Spleen (tissue), 11 donors: ENCODE measurements around the gene APBB2. TPM values are rescaled to one million over a fixed set of nuclear protein-coding genes. Genes with fewer than 3 reads are reported as not detected.

Experiments
- DNase-seq: peaks from one replicate; pipeline ENCODE4 v3.0.0-alpha.2; 2020
- H3K27ac ChIP-seq, 8 donors: fragments of 200-600 bp; sonication (generic) in 7 of 8; 1 replicate in 4 of 8; 2 replicates in 4 of 8; pipeline versions ENCODE4 v1.5.0 to v1.8.0; 2016 to 2021; ENCODE audit warnings: inconsistent platforms in 4 of 8, mild to moderate bottlenecking in 4 of 8, moderate library complexity in 1 of 8
- H3K27me3 ChIP-seq, 7 donors: fragments of 200-600 bp; sonication (generic) in 6 of 7; replicated peaks in 1 of 7; 1 replicate in 4 of 7; 2 replicates in 3 of 7; pipeline versions ENCODE4 v1.5.0 to v1.8.0; 2016 to 2021; ENCODE audit warnings: inconsistent platforms in 3 of 7, mild to moderate bottlenecking in 1 of 7
- H3K36me3 ChIP-seq, 6 donors: fragments of 200-600 bp; sonication (generic) in 5 of 6; 1 replicate in 4 of 6; 2 replicates in 2 of 6; pipeline versions ENCODE4 v1.5.0 to v1.8.0; 2016 to 2021; ENCODE audit warnings: inconsistent platforms in 2 of 6
- H3K4me1 ChIP-seq, 6 donors: fragments of 200-600 bp; sonication (generic) in 5 of 6; 1 replicate in 3 of 6; 2 replicates in 3 of 6; pipeline versions ENCODE4 v1.5.0 to v1.8.0; 2016 to 2021; ENCODE audit warnings: inconsistent platforms in 3 of 6
- H3K4me3 ChIP-seq, 8 donors: fragments of 200-600 bp; sonication (generic) in 7 of 8; 1 replicate in 4 of 8; 2 replicates in 4 of 8; pipeline versions ENCODE4 v1.5.0 to v1.8.0; 2016 to 2021; ENCODE audit warnings: inconsistent platforms in 4 of 8, mild to moderate bottlenecking in 4 of 8, moderate library complexity in 2 of 8
- H3K9me3 ChIP-seq, 8 donors: fragments of 200-600 bp; sonication (generic) in 7 of 8; 1 replicate in 4 of 8; 2 replicates in 4 of 8; pipeline versions ENCODE4 v1.5.0 to v1.8.0; 2016 to 2021; ENCODE audit warnings: inconsistent platforms in 4 of 8
- CTCF ChIP-seq, 11 experiments: fragments of 200-600 bp in 7 of 11; fragments of 450-650 bp in 4 of 11; sonication (generic) in 4 of 11; IDR thresholded peaks in 8 of 11; conservative IDR thresholded peaks in 3 of 11; 1 replicate in 7 of 11; 2 replicates in 4 of 11; pipeline versions ENCODE4 v1.4.0 to v1.8.0; 2016 to 2021; ENCODE audit warnings: antibody characterized with exemption in 11 of 11, inconsistent platforms in 4 of 11, mild to moderate bottlenecking in 1 of 11
- POLR2A ChIP-seq, 3 donors: fragments of 450-650 bp; IDR thresholded peaks; one replicate each; pipeline ENCODE4 v1.5.1; 2017; ENCODE audit warnings: antibody characterized with exemption in 3 of 3, mild to moderate bottlenecking in 1 of 3
- POLR2AphosphoS5 ChIP-seq, 3 donors: sonication (generic); formaldehyde crosslinking; IDR thresholded peaks; one replicate each; pipeline ENCODE4 v1.5.1; 2017; ENCODE audit warnings: antibody characterized with exemption in 3 of 3
- WGBS, 5 donors: extraction: QIAGEN DNeasy Blood & Tissue Kit in 3 of 5; methylation state at CpG; one replicate each; pipeline versions ENCODE4 v1.1.5 to v1.1.7; 2013 to 2018; 5-methylcytosine and 5-hydroxymethylcytosine counted together
- intact Hi-C: fragments of 100-400 bp; cut with DNase I; formaldehyde crosslinking; loops from one replicate; pipeline ENCODE4 v1.15.0; 2023; ENCODE audit warnings: low total_unique reads
- polyA plus RNA-seq, 3 donors: library from polyadenylated mRNA; stranded (reverse); fragments of 200-250 nt; gene quantifications; one replicate each; pipeline ENCODE4 v1.2.1, GENCODE V29; 2013
- total RNA-seq, 7 donors: library from RNA; depleted of rRNA in 3 of 7; stranded (reverse); fragments of >200 nt in 3 of 7; fragmentation: NEBNext Ultra II Directional in 4 of 7; extraction: Animal tissue kit (Norgen Biotek cat#: 25700) in 4 of 7; gene quantifications; one replicate each; pipeline versions ENCODE4 v1.1.0 to v1.2.1, GENCODE V29; 2016 to 2021
- donor health status: healthy with polysubstance abuse.
- donor health status: DM: no; HTN: no; CAD: no; lungs with moderate emphysema.
- donor health status: DM: no; HTN: no; CAD: no.
- donor health status: Bipolar disorder and iron deficiency.
- donor health status: healthy.
- donor health status: DM: no; HTN: no; CAD: no.
- donor health status: DM: yes; HTN: yes; CAD: no.

Gene APBB2
- total and polyA plus RNA-seq, 10 donors, result 4.0 to 115 (median 76.7) TPM

GRCh38 chr4:40886931-40887763 lies 327.2 kb downstream of the APBB2 start:
- intact Hi-C loops, result no loop called here
- no peak for DNase-seq
- H3K27me3 ChIP-seq, result no peaks in the 10 kb centered on the region
- H3K9me3 ChIP-seq, result no peaks in the 10 kb centered on the region
- 89 to 95% (median 91%) methylated on average over 7 of the region's 7 CpGs for WGBS, 5 donors
- H3K27ac ChIP-seq, result no peak overlapping the region
- no peak overlapping the region for H3K4me3 ChIP-seq
- H3K4me1 ChIP-seq, result no peaks in the 10 kb centered on the region
- peaks cover 0 to 31% (median 0%) of the 10 kb centered on the region in 6 donors for H3K36me3 ChIP-seq
- TF ChIP-seq POLR2AphosphoS5 (IDR thresholded peaks at IDR 0.05), result no peak
- no peak for TF ChIP-seq POLR2A (IDR thresholded peaks at IDR 0.05)
- no peak for TF ChIP-seq CTCF (IDR thresholded peaks at IDR 0.05 in 8 of 11, conservative IDR thresholded peaks at IDR 0.05 in 3 of 11)

- 87 to 93% (median 88%) methylated on average over 4 of the region's 4 CpGs for WGBS, 5 donors
- no peaks in the 10 kb centered on the region for H3K9me3 ChIP-seq
- no peaks in the 10 kb centered on the region for H3K4me1 ChIP-seq
- DNase-seq, result no peak
- TF ChIP-seq POLR2A (IDR thresholded peaks at IDR 0.05) (no peak), CTCF (IDR thresholded peaks at IDR 0.05 in 8 of 11, conservative IDR thresholded peaks at IDR 0.05 in 3 of 11) (no peak), POLR2AphosphoS5 (IDR thresholded peaks at IDR 0.05) (no peak)
- H3K27ac ChIP-seq, result no peak overlapping the region
- peaks cover 0 to 39% (median 0%) of the 10 kb centered on the region in 6 donors for H3K36me3 ChIP-seq
- no peaks in the 10 kb centered on the region for H3K27me3 ChIP-seq
- no peak overlapping the region for H3K4me3 ChIP-seq
- intact Hi-C loops, result no loop called here
Measured at GRCh38 chr4:40881851-40882250, 332.5 kb downstream of the APBB2 start.

GRCh38 chr4:40881096-40881495 lies 333.2 kb downstream of the APBB2 start:
- no peaks in the 10 kb centered on the region for H3K4me1 ChIP-seq
- TF ChIP-seq POLR2AphosphoS5 (IDR thresholded peaks at IDR 0.05), result no peak
- TF ChIP-seq CTCF (IDR thresholded peaks at IDR 0.05 in 8 of 11, conservative IDR thresholded peaks at IDR 0.05 in 3 of 11), result no peak
- no peak for TF ChIP-seq POLR2A (IDR thresholded peaks at IDR 0.05)
- H3K27ac ChIP-seq, result no peak overlapping the region
- no peak for DNase-seq
- peaks cover 0 to 34% (median 0%) of the 10 kb centered on the region in 6 donors for H3K36me3 ChIP-seq
- H3K4me3 ChIP-seq, result no peak overlapping the region
- no peaks in the 10 kb centered on the region for H3K27me3 ChIP-seq
- 79 to 100% (median 82%) methylated on average over 2 of the region's 2 CpGs for WGBS, 5 donors
- intact Hi-C loops, result no loop called here
- H3K9me3 ChIP-seq, result no peaks in the 10 kb centered on the region

GRCh38 chr4:40878548-40879055 lies 335.7 kb downstream of the APBB2 start:
- no peaks in the 10 kb centered on the region for H3K4me1 ChIP-seq
- no peaks in the 10 kb centered on the region for H3K27me3 ChIP-seq
- no peak for DNase-seq
- H3K9me3 ChIP-seq, result no peaks in the 10 kb centered on the region
- intact Hi-C loops, result no loop called here
- no peak overlapping the region for H3K27ac ChIP-seq
- no peak for TF ChIP-seq CTCF (IDR thresholded peaks at IDR 0.05 in 8 of 11, conservative IDR thresholded peaks at IDR 0.05 in 3 of 11)
- no peak overlapping the region for H3K4me3 ChIP-seq
- H3K36me3 ChIP-seq, result peaks cover 0 to 34% (median 0%) of the 10 kb centered on the region in 6 donors
- 89 to 95% (median 93%) methylated on average over 6 of the region's 6 CpGs for WGBS, 5 donors
